NAMALWA (cell line): ENCODE data around the gene SUCLG2.

Source experiments
- DNase-seq: peaks from one replicate; pipeline ENCODE4 v3.0.0-alpha.2; 2015; ENCODE audit warnings: low spot score

The SUCLG2 gene

GRCh38 chr3:67384016-67384415, 270.4 kb downstream of the SUCLG2 start:
- DNase-seq: no peak

- DNase-seq: no peak
Measured at GRCh38 chr3:67383379-67383778, 271.0 kb downstream of the SUCLG2 start.

GRCh38 chr3:67382536-67382935, 271.9 kb downstream of the SUCLG2 start:
- DNase-seq: no peak

DNA sequence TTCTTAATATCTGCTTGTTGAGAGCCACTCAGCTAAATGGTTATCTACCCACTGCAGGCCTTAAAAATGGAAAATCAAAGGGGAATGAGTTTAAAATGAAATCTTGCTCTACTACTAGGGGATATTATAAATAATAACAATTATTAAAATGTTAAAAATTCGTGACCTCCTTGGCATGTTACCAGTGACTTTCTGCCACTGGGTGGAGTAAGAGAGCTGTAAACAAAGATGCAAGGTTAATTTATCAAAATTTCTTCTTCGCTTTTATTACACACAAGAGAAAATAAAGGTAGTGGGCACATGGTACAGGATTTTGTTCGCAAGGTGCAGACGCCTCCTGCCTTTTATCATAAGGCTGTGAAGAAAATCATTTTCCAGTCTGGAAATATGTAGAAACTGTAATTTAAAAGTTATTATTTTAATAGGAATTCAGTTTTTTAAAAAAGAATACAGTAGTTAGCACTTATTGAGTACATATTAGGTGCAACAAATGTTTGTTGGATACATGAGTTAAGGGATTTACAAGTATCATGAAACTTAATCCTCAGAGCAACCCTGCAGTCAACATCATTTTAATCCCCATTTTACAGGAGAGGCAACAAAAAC, 272.6 kb downstream of the SUCLG2 start:
- DNase-seq: peak; percentile 35

- no peak for DNase-seq
Measured at GRCh38 chr3:67380118-67380517, 274.3 kb downstream of the SUCLG2 start.

GRCh38 chr3:67377299-67377698, 277.1 kb downstream of the SUCLG2 start:
- no peak for DNase-seq

GRCh38 chr3:67376416-67376815, 278.0 kb downstream of the SUCLG2 start:
- no peak for DNase-seq

GRCh38 chr3:67375976-67376375, 278.4 kb downstream of the SUCLG2 start:
- no peak for DNase-seq

GRCh38 chr3:67362686-67363085, 291.7 kb downstream of the SUCLG2 start:
- DNase-seq: no peak

DNA sequence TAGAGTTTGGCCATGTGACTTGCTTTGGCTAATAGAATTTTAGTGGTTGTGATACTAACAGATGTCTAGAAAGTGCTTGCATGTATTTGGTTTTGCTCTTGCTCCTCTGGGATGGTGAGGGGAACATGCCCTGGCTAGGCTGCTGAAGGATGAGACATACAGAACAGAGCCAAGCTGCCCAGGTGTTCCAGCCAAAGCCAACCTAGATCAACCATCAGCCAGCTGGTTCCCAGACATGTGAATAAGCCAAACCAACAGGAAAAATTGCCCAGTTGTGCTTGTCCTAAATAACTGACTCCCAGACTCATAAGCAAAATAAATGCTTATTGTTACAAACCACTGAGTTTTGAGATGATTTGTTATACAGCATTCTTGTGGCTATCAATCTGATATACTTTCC, 292.6 kb downstream of the SUCLG2 start:
- DNase-seq: no peak

DNA sequence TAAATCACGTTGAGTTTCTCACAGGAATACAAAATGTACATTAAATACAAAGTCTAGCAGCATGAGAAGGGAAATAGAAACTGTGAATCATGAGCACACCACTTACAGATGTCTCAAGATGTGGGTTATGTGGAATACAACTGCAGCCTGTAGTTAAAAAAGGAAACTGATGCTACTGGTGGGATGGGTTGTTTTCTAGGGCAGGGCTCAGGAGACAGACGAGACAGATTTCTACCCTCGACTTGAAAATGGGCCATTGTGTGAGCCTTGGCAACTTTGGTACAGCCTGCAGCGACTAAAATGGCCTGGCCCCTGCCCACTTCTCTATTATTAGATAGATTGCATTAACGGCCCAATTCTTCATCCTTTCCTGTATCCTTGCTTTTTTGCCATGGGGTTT, 293.1 kb downstream of the SUCLG2 start:
- DNase-seq: no peak

DNA sequence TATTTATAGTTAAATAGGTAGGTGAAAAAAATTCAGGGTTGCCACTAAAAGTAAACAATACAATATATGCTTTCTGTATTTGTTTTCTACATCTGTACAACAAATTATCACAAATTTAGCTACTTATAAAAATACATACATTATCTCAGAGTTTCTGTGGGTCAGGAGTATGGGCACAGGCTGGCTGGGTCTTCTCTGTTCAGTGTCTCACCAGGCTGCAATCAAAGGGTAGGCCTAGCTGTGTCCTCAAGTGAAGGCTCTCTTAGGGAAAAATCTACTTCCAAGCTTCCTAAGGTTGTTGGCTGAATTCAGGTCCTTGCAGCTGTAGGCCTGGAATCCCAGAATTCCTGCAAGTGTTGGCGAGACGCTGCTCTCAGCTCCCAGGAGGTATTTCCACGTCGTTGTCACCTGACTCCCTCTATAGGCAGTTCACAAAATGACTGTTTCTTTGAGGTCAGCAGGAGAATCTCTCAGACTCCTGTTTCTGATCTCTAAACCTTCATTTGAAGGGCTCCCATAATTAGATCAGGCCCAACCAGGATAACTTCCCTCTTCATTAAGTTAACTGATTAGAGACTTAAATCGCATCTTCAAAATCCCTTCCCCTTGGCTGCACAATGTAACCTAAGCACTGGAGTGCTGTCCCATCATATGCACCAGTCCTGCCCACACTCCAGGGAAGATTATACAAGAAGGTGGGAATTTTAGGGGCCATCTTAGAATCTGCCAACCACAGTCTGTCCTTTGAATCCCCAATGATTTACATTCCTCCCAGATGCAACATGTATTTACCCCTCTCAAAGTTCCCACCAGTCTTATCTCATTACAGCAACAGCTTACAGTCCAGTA, 296.6 kb downstream of the SUCLG2 start:
- DNase-seq: peak; percentile 24

DNA sequence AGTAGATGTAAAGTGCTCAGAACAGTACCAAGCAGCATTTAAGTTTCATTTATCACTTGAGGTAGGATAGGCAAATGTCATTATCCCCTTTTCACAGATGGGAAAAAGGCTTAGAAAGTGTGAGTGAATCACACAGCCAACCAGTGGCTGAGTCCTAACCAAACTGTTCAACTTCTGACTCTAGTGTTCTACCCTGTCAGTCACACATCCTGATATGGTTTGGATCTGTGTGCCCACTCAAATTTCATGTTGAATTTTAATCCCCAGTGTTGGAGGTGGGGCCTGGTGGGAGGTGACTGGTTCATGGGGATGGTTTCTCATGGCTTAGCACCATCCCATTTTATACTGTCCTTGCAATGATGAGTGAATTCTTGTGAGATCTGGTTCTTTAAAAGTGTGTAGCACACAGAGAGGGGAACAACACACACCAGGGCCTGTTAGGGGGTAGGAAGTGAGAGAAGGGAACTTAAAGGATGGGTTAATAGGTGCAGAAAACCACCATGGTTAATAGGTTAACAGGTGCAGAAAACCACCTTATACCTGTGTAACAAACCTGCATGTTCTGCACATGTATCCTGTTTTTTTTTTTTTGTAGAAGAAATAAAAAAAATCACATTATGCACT, 304.7 kb downstream of the SUCLG2 start:
- DNase-seq: no peak

- no peak for DNase-seq
Measured at GRCh38 chr3:67346081-67346480, 308.3 kb downstream of the SUCLG2 start.

GRCh38 chr3:67335813-67336212, 318.6 kb downstream of the SUCLG2 start:
- DNase-seq: no peak

DNA sequence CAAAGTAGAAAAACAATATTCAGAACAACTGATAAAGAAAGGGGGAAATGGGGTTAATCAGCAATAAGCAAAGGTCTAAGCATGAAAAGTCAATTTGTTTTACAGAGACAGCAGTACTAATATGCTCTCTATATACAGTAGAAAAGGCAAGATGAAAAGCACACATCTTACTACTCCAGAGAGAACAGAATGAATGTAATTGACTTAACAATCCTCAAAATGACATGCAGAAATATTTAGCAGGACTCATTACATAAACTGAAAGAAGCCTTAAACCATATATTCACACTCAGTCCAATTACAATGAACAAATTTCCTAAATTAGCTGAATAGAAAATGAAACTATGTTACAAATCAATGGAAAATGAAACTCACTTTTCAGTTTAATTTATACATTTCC, 319.8 kb downstream of the SUCLG2 start:
- no peak for DNase-seq

GRCh38 chr3:67329358-67329757, 325.1 kb downstream of the SUCLG2 start:
- DNase-seq: no peak

GRCh38 chr3:67327582-67327981, 326.8 kb downstream of the SUCLG2 start:
- DNase-seq: no peak

DNA sequence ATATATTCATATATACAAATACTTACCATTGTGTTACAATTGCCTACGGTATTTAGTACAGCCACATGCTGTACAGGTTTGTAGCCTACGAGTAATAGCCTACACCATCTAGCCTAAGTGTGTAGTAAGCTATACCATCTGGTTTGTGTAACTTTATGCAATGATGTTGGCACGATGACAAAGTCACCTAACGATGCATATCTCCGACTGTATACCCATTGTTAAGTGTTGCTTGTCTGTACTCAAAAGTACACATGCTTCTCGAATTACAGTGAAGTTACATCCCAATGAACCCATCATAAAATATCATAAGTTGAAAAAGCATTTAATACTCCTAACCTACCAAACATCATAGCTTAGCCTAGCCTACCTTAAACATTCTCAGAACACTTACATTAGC, 329.2 kb downstream of the SUCLG2 start:
- no peak for DNase-seq
